H9 (cell line): Measurements from ENCODE around the gene CD300LD. TPM values are rescaled to one million over a fixed set of nuclear protein-coding genes. Genes with fewer than 3 reads are reported as not detected.

Experiments
- DNase-seq: peaks from one replicate; pipeline ENCODE4 v3.0.0-alpha.2; 2017
- H2AFZ ChIP-seq: one replicate; pipeline ENCODE4 v1.6.1; 2013; ENCODE audit warnings: mild to moderate bottlenecking, low read length, control low read depth, moderate library complexity
- H2AK5ac ChIP-seq: 2 replicates; pipeline ENCODE4 v1.6.1; 2013; ENCODE audit warnings: low read length, control low read depth, mixed read lengths; ENCODE audit not compliant: insufficient read length
- H2BK120ac ChIP-seq: one replicate; pipeline ENCODE4 v1.6.1; 2013; ENCODE audit warnings: low read depth, mild to moderate bottlenecking, low read length, control low read depth, inconsistent platforms; ENCODE audit not compliant: poor library complexity, severe bottlenecking
- H2BK12ac ChIP-seq: 2 replicates; pipeline ENCODE4 v1.6.1; 2013; ENCODE audit warnings: low read length, control low read depth, mixed read lengths, low read depth; ENCODE audit not compliant: insufficient read length
- H2BK15ac ChIP-seq: 2 replicates; pipeline ENCODE4 v1.6.1; 2013; ENCODE audit warnings: low read depth, low read length, control low read depth
- H2BK20ac ChIP-seq: one replicate; pipeline ENCODE4 v1.6.1; 2013; ENCODE audit warnings: low read depth, mild to moderate bottlenecking, low read length, control low read depth, inconsistent platforms; ENCODE audit not compliant: poor library complexity, severe bottlenecking
- H2BK5ac ChIP-seq: 2 replicates; pipeline ENCODE4 v1.6.1; 2013; ENCODE audit warnings: low read length, control low read depth, mixed read lengths; ENCODE audit not compliant: insufficient read length
- H3K14ac ChIP-seq: 2 replicates; pipeline ENCODE4 v1.6.1; 2013; ENCODE audit warnings: low read length, control low read depth; ENCODE audit not compliant: insufficient read depth
- H3K18ac ChIP-seq: 2 replicates; pipeline ENCODE4 v1.6.1; 2013; ENCODE audit warnings: low read depth, mild to moderate bottlenecking, mixed read lengths, low read length, control low read depth; ENCODE audit not compliant: insufficient read length
- H3K23ac ChIP-seq: 2 replicates; pipeline ENCODE4 v1.6.1; 2013; ENCODE audit warnings: low read length, control low read depth, mixed read lengths, low read depth; ENCODE audit not compliant: insufficient read length
- H3K23me2 ChIP-seq: 2 replicates; pipeline ENCODE4 v1.6.1; 2013; ENCODE audit warnings: low read depth, mild to moderate bottlenecking, mixed read lengths, low read length, control low read depth; ENCODE audit not compliant: insufficient read length, poor library complexity, severe bottlenecking
- H3K27ac ChIP-seq: 2 replicates; pipeline ENCODE4 v1.5.1; 2013; ENCODE audit warnings: low read length, control low read depth, mixed read lengths, low read depth; ENCODE audit not compliant: insufficient read length
- H3K27me3 ChIP-seq: 2 replicates; pipeline ENCODE4 v1.6.1; 2013; ENCODE audit warnings: low read length, control low read depth, inconsistent platforms; ENCODE audit not compliant: insufficient read depth
- H3K4ac ChIP-seq: 2 replicates; pipeline ENCODE4 v1.6.1; 2013; ENCODE audit warnings: low read depth, mild to moderate bottlenecking, control low read depth, inconsistent platforms, low read length, moderate library complexity
- H3K4me1 ChIP-seq: 2 replicates; pipeline ENCODE4 v1.6.1; 2013; ENCODE audit warnings: low read length, control low read depth, inconsistent platforms; ENCODE audit not compliant: insufficient read depth
- H3K4me2 ChIP-seq: 2 replicates; pipeline ENCODE4 v1.6.1; 2013; ENCODE audit warnings: low read length, control low read depth, mixed read lengths; ENCODE audit not compliant: insufficient read length, insufficient read depth
- H3K56ac ChIP-seq: 2 replicates; pipeline ENCODE4 v1.6.1; 2013; ENCODE audit warnings: low read depth, mild to moderate bottlenecking, mixed read lengths, low read length, control low read depth; ENCODE audit not compliant: insufficient read length
- H3K79me1 ChIP-seq: 2 replicates; pipeline ENCODE4 v1.6.1; 2013; ENCODE audit warnings: low read depth, mild to moderate bottlenecking, moderate library complexity, low read length, control low read depth, inconsistent platforms; ENCODE audit not compliant: insufficient read depth, poor library complexity, severe bottlenecking
- H3K79me2 ChIP-seq: 2 replicates; pipeline ENCODE4 v1.6.1; 2013; ENCODE audit warnings: low read length, control low read depth, inconsistent platforms; ENCODE audit not compliant: insufficient read depth
- H3K9ac ChIP-seq: 2 replicates; pipeline ENCODE4 v1.6.1; 2013; ENCODE audit warnings: low read length, control low read depth, mixed read lengths; ENCODE audit not compliant: insufficient read length; ENCODE audit errors: extremely low read depth
- H3K9me3 ChIP-seq: one replicate; pipeline ENCODE4 v1.6.1; 2013; ENCODE audit warnings: low read depth, low read length, inconsistent platforms; ENCODE audit not compliant: control insufficient read depth
- H3T11ph ChIP-seq: one replicate; pipeline ENCODE4 v1.6.1; 2013; ENCODE audit warnings: mild to moderate bottlenecking, low read length, control low read depth, inconsistent platforms
- H4K20me1 ChIP-seq: one replicate; pipeline ENCODE4 v1.6.1; 2013; ENCODE audit not compliant: control insufficient read depth, insufficient read length, insufficient read depth
- H4K5ac ChIP-seq: 2 replicates; pipeline ENCODE4 v1.6.1; 2013; ENCODE audit warnings: low read depth, mild to moderate bottlenecking, mixed read lengths, low read length, control low read depth; ENCODE audit not compliant: insufficient read length
- H4K8ac ChIP-seq: replicated peaks from 2 replicates; pipeline ENCODE4 v1.6.1; 2013; ENCODE audit warnings: low read length, control low read depth, mixed read lengths, low read depth; ENCODE audit not compliant: insufficient read length
- H4K91ac ChIP-seq: 2 replicates; pipeline ENCODE4 v1.6.1; 2013; ENCODE audit warnings: low read depth, mild to moderate bottlenecking, moderate library complexity, mixed read lengths, low read length, control low read depth; ENCODE audit not compliant: insufficient read length
- H3K27ac Mint-ChIP-seq, 3 experiments: 2 replicates in 2 of 3; 3 replicates in 1 of 3; pipeline ENCODE4 v1.8.0; 2020 to 2021; ENCODE audit warnings: mixed read lengths in 3 of 3, mild to moderate bottlenecking in 1 of 3, moderate library complexity in 1 of 3
- H3K27me3 Mint-ChIP-seq: 2 replicates; pipeline ENCODE4 v1.8.0; 2021; ENCODE audit warnings: low read depth, mild to moderate bottlenecking, moderate library complexity, mixed read lengths
- H3K36me3 Mint-ChIP-seq, 3 experiments: 2 replicates in 2 of 3; 3 replicates in 1 of 3; pipeline ENCODE4 v1.8.0; 2020 to 2021; ENCODE audit warnings: low read depth in 3 of 3, mixed read lengths in 3 of 3; ENCODE audit not compliant: insufficient read depth in 1 of 3
- H3K4me1 Mint-ChIP-seq, 2 experiments: 2 replicates each; pipeline ENCODE4 v1.8.0; 2020; ENCODE audit warnings: mixed read lengths in 2 of 2
- H3K4me3 Mint-ChIP-seq, 2 experiments: 2 replicates in 1 of 2; 3 replicates in 1 of 2; pipeline ENCODE4 v1.8.0; 2020 to 2021; ENCODE audit warnings: mild to moderate bottlenecking in 2 of 2, mixed read lengths in 2 of 2, moderate library complexity in 1 of 2
- H3K9me3 Mint-ChIP-seq, 2 experiments: 2 replicates in 1 of 2; 3 replicates in 1 of 2; pipeline ENCODE4 v1.8.0; 2020; ENCODE audit warnings: mild to moderate bottlenecking in 2 of 2, mixed read lengths in 2 of 2, moderate library complexity in 1 of 2
- CTCF ChIP-seq: fragments of 200-600 bp; sonication (generic); conservative IDR thresholded peaks from 3 replicates; pipeline ENCODE4 v1.8.0; 2021; ENCODE audit warnings: antibody characterized with exemption, mild to moderate bottlenecking
- WGBS: extraction: QIAGEN DNeasy Blood & Tissue Kit; methylation state at CpG from one replicate; pipeline ENCODE4 v1.1.7; 2013; ENCODE audit warnings: missing lambda C conversion rate, low lambda C conversion rate, mixed read lengths; ENCODE audit not compliant: insufficient read length; ENCODE audit errors: extremely low coverage; 5-methylcytosine and 5-hydroxymethylcytosine counted together
- total RNA-seq: library from RNA; stranded (reverse); gene quantifications from 2 replicates; pipeline ENCODE4 v1.2.1, GENCODE V29; 2021

The CD300LD gene
- total RNA-seq, 1 experiment from 2014 or later, result not detected

GRCh38 chr17:74606050-74606449, 14.0 kb upstream of the CD300LD start:
- H3K4me3 Mint-ChIP-seq, result no peak overlapping the region; a peak in 1 of 5 replicates
- Histone ChIP-seq H3K56ac (no peak overlapping the region), H3K27me3 (no peaks in the 10 kb centered on the region), H3K4me1 (no peaks in the 10 kb centered on the region), H4K5ac (no peak overlapping the region), H3K9ac (no peak overlapping the region), H3K79me1 (no peaks in the 10 kb centered on the region), H3K9me3 (no peaks in the 10 kb centered on the region), H2BK12ac (no peak overlapping the region), H2BK5ac (no peak overlapping the region), H2BK20ac (no peak overlapping the region), H3K4ac (no peak overlapping the region), H2AK5ac (no peak overlapping the region), H3K23me2 (no peaks in the 10 kb centered on the region), H4K91ac (no peak overlapping the region), H3K4me2 (no peak overlapping the region), H2BK120ac (no peak overlapping the region), H2AFZ (no peak overlapping the region), H3K79me2 (no peaks in the 10 kb centered on the region), H3T11ph (no peak overlapping the region), H3K18ac (no peak overlapping the region), H4K8ac (no peak overlapping the region), H3K23ac (no peak overlapping the region), H2BK15ac (no peak overlapping the region), H4K20me1 (no peaks in the 10 kb centered on the region), H3K27ac (no peak overlapping the region), H3K14ac (no peak overlapping the region)
- no peaks in the 10 kb centered on the region; a peak in 1 of 4 replicates for H3K4me1 Mint-ChIP-seq
- TF ChIP-seq CTCF, result no peak
- peaks cover 21% of the 10 kb centered on the region for H3K27me3 Mint-ChIP-seq
- no peak for DNase-seq
- no peak overlapping the region for H3K27ac Mint-ChIP-seq
- no peaks in the 10 kb centered on the region for H3K36me3 Mint-ChIP-seq
- WGBS, result no CpG with 5 or more reads among the region's 8 CpGs
- 0 out of 5 replicates have a peak, but pooled peaks cover 0 to 1% of the 10 kb centered on the region in 2 experiments for H3K9me3 Mint-ChIP-seq
